Nucleus accumbens (tissue), 56 donors: ENCODE data around the gene PDE6B.

Experiments
- DNase-seq, 56 donors: peaks; one replicate each; lab custom pipeline; 2025; lab: John Stamatoyannopoulos, UW

PDE6B gene

DNA sequence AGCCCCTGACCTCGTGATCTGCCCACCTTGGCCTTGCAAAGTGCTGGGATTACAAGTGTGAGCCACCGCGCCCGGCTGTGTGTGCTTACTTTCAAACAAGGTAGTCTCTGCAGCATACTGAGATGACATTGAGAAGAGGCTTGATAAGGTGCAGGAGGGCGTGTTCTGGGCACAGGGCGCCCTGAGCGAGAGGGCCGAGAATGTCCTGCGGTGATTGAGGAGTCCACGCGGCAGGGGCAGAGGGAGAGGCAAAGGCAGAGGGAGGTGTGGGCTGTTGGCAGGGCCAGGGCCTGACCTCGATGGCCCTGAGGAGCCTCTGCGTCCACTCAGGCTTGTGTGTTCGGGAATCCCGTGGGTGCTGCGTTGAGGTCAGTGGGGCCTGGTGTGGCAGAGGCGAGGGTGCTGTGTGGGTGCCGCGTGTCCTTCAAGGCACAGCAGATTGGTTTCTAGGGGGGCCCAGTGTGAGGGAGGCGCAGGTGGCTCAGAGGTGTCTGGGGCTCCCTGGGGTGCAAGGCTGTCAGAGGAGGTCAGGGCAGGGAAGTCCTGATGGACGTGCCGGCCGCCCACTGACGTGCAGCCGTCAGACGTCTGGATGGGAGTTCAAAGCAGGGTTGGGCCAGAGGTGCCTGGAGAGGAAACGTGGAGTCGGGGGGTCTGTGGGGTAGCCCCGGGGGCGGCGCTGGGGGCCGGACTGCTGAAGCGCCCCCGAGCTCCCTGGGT lies 92.4 kb downstream of the PDE6B start:
- DNase-seq = no peak

DNA sequence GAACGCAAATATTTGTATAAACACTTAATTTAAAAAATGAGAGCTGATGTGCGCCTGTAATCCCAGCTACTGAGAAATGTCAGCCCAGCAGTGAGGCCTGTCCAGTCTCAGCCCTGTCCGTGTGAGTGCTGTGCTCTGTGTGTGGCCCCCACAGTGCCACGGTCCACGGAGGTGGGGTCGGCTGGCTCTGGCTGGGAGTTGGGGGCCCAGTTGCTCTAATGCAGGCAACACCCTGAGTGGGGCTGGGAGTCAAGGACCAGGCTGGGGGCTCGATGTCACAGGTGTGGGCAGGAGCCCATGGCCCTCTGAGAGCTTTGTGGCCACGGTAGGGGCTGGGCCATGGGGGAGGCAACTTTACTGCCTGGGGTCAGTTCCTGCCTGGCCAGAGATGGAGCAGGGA lies 93.1 kb downstream of the PDE6B start:
- no peak for DNase-seq
